Neutrophil (primary cell): ENCODE data around the gene KIF9.
"Not testable (repeated sequence)": the region's sequence is repeated elsewhere in the genome, so short reads cannot be mapped to it uniquely, and the experiment has no call there.

ENCODE experiments used
- H3K27ac ChIP-seq: fragments of 200-600 bp; sonication (generic); 2 replicates; pipeline ENCODE4 v1.5.1; 2016; ENCODE audit warnings: mild to moderate bottlenecking, moderate library complexity
- H3K27me3 ChIP-seq: fragments of 200-600 bp; sonication (generic); 2 replicates; pipeline ENCODE4 v1.6.0; 2016; ENCODE audit warnings: mild to moderate bottlenecking
- H3K36me3 ChIP-seq: fragments of 200-600 bp; sonication (generic); 2 replicates; pipeline ENCODE4 v1.5.1; 2017
- H3K4me1 ChIP-seq, 2 experiments: fragments of 200-600 bp in 1 of 2; sonication (generic) in 1 of 2; 1 replicate in 1 of 2; 2 replicates in 1 of 2; pipeline versions ENCODE4 v1.5.1 to v1.6.1; 2013 to 2016; ENCODE audit warnings: low read depth in 1 of 2, low read length in 1 of 2, mild to moderate bottlenecking in 1 of 2, moderate library complexity in 1 of 2; ENCODE audit not compliant: control insufficient read depth in 1 of 2, insufficient read depth in 1 of 2
- H3K4me3 ChIP-seq, 2 experiments: fragments of 200-600 bp in 1 of 2; sonication (generic) in 1 of 2; 1 replicate in 1 of 2; 2 replicates in 1 of 2; pipeline ENCODE4 v1.5.1; 2013 to 2016; ENCODE audit warnings: low read depth in 1 of 2, low read length in 1 of 2, mild to moderate bottlenecking in 1 of 2, moderate library complexity in 1 of 2
- H3K9me3 ChIP-seq: fragments of 200-600 bp; sonication (generic); 2 replicates; pipeline ENCODE4 v1.5.1; 2016
- TF ChIP-seq, protein P1 (sequence below): fragments of 200-600 bp; sonication (generic); IDR thresholded peaks from 2 replicates; pipeline ENCODE4 v1.5.1; 2016; ENCODE audit warnings: antibody characterized with exemption

The KIF9 gene

DNA sequence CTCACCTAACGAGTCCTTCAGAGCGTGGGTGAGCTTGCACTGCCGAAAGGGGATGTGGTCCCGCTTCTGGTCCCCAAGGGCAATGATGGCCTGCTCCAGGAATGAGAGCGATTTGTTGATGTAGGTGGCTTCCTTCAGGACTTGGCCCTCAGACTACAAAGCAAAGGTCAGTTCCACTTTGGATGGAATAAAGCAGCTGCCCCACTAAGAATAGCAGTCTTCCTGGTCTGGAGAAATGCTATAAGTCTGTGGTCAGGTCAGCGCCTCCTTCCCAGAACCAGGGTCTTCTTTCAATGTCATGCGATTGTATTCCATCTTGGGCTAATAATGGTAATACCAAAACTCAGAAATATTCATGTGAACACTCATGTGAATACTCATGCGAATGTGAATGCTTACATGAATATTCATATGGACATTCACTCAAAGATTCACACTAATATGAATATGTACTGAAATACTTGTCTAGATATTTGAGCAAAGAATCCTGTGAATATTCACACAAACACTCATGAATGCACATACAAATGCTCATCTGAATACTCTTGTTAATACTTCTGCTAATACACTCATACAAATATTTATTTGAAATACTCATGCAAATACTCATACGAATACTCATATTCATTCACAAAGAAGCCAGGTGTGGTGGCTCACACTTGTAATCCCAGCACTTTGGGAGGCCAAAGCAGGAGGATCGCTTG, 16.7 kb downstream of the KIF9 start:
- Histone ChIP-seq H3K27me3 (no peaks in the 10 kb centered on the region), H3K4me3 (no peak overlapping the region), H3K9me3 (no peaks in the 10 kb centered on the region), H3K4me1 (peaks cover 0 to 3% of the 10 kb centered on the region in 2 experiments), H3K36me3 (no peaks in the 10 kb centered on the region), H3K27ac (no peak overlapping the region)
- TF ChIP-seq, protein P1, sequence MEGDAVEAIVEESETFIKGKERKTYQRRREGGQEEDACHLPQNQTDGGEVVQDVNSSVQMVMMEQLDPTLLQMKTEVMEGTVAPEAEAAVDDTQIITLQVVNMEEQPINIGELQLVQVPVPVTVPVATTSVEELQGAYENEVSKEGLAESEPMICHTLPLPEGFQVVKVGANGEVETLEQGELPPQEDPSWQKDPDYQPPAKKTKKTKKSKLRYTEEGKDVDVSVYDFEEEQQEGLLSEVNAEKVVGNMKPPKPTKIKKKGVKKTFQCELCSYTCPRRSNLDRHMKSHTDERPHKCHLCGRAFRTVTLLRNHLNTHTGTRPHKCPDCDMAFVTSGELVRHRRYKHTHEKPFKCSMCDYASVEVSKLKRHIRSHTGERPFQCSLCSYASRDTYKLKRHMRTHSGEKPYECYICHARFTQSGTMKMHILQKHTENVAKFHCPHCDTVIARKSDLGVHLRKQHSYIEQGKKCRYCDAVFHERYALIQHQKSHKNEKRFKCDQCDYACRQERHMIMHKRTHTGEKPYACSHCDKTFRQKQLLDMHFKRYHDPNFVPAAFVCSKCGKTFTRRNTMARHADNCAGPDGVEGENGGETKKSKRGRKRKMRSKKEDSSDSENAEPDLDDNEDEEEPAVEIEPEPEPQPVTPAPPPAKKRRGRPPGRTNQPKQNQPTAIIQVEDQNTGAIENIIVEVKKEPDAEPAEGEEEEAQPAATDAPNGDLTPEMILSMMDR: no peak

DNA sequence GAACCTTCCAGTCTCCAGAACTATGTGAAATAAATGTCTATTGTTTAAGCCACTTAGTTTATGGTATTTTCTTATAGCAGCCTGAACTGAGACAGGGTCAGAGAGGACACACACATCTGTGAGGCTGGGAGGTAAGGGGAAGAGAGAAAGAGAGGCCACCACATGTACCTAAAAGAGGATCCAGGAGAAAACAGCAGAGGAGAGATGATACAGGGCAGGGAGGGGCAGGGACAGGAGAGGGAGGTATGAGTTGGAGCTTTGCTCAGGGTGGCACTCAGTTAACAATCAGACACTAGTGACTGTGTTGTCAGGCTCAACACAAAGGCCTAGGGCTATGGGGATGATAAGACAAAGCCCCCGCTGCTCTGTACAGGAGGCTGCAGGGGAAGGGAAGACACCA, 17.6 kb downstream of the KIF9 start:
- Histone ChIP-seq H3K4me3 (no peak overlapping the region), H3K4me1 (no peaks in the 10 kb centered on the region), H3K9me3 (no peaks in the 10 kb centered on the region), H3K27ac (no peak overlapping the region), H3K36me3 (no peaks in the 10 kb centered on the region), H3K27me3 (no peaks in the 10 kb centered on the region)
- TF ChIP-seq, protein P1: no peak

DNA sequence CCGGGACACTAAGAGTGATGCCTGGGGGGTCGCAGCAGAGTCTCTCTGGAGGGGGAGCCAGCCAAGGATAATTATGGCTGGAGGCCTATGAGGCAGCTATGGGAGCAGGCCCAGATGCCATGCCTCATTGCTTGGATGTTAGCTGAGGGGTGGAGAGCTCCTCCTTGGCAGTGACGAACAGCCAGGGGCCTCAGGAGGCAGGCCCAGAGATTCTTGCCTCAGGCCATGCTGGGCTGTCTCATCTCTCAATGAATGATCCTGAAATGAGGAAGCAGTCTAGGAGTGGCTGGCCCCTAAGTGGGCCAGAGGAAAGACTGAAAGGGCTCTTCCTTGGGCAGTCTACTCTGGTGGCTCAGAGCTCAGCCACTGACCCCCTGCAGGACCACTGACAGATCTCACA, 21.3 kb downstream of the KIF9 start:
- TF ChIP-seq, protein P1: no peak
- H3K9me3 ChIP-seq: no peaks in the 10 kb centered on the region
- no peaks in the 10 kb centered on the region for H3K36me3 ChIP-seq
- H3K4me3 ChIP-seq: no peak overlapping the region
- no peak overlapping the region for H3K27ac ChIP-seq
- H3K27me3 ChIP-seq: no peaks in the 10 kb centered on the region
- H3K4me1 ChIP-seq: no peaks in the 10 kb centered on the region

DNA sequence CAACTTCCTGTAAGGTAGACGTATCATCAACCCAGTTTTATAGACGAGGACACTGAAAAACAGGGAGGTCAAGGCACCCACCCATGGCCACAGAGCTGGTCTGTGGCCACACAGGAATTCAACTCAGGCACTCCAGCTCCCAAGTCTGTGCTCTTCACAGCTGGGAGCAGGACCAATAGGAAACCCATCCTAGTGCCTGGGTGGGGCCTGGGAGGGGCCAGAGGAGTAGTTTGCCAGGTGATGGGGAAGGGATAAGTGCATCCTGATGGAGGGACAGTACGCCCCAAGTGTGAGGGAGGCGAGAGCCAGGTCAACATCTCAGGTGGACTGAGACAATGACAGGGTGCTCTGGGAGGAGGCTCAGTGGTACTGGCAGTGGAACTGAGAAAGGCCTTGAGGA, 22.0 kb downstream of the KIF9 start:
- H3K4me3 ChIP-seq: no peak overlapping the region
- H3K36me3 ChIP-seq: no peaks in the 10 kb centered on the region
- H3K9me3 ChIP-seq: no peaks in the 10 kb centered on the region
- TF ChIP-seq, protein P1: no peak
- no peak overlapping the region for H3K27ac ChIP-seq
- no peaks in the 10 kb centered on the region for H3K27me3 ChIP-seq
- H3K4me1 ChIP-seq: no peaks in the 10 kb centered on the region

DNA sequence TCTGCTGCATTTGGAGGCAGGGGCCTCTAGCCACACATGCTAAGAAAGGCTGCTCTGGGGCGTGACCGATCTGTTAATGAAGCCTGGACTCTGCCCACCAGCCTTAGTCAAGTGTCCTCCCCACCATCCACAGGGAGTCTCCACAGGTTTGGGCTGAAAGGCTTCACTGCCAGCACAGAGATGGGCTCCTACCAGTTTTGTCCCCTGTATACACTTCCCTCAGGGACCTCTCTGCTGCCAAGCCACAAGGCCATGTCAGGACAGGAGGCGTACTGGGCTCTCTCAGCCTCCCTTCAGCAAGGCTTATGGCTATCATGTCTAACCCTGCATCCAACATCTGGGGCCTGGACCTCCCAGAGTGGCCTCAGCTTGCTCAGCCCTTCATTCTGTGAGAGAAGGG, 23.5 kb downstream of the KIF9 start:
- Histone ChIP-seq H3K4me1 (no peaks in the 10 kb centered on the region), H3K9me3 (no peaks in the 10 kb centered on the region), H3K27ac (no peak overlapping the region), H3K27me3 (no peaks in the 10 kb centered on the region), H3K36me3 (no peaks in the 10 kb centered on the region), H3K4me3 (no peak overlapping the region)
- TF ChIP-seq, protein P1: no peak

DNA sequence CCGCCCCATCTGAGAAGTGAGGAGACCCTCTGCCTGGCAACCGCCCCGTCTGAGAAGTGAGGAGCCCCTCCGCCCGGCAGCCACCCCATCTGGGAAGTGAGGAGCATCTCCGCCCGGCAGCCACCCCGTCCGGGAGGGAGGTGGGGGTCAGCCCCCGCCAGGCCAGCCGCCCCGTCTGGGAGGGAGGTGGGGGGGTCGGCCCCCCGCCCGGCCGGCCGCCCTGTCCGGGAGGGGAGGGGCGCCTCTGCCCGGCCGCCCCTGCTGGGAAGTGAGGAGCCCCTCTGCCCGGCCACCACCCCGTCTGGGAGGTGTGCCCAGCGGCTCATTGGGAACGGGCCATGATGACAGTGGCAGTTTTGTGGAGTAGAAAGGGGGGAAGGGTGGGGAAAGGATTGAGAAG, 26.3 kb downstream of the KIF9 start:
- H3K27me3 ChIP-seq, H3K36me3 ChIP-seq, H3K4me1 ChIP-seq, H3K4me3 ChIP-seq, H3K9me3 ChIP-seq, H3K27ac ChIP-seq: not testable (repeated sequence)
